ENCODE results near the gene PCMTD2.
"Not testable (repeated sequence)": the region's sequence is repeated elsewhere in the genome, so short reads cannot be mapped to it uniquely, and the experiment has no call there.

Gene PCMTD2

DNA sequence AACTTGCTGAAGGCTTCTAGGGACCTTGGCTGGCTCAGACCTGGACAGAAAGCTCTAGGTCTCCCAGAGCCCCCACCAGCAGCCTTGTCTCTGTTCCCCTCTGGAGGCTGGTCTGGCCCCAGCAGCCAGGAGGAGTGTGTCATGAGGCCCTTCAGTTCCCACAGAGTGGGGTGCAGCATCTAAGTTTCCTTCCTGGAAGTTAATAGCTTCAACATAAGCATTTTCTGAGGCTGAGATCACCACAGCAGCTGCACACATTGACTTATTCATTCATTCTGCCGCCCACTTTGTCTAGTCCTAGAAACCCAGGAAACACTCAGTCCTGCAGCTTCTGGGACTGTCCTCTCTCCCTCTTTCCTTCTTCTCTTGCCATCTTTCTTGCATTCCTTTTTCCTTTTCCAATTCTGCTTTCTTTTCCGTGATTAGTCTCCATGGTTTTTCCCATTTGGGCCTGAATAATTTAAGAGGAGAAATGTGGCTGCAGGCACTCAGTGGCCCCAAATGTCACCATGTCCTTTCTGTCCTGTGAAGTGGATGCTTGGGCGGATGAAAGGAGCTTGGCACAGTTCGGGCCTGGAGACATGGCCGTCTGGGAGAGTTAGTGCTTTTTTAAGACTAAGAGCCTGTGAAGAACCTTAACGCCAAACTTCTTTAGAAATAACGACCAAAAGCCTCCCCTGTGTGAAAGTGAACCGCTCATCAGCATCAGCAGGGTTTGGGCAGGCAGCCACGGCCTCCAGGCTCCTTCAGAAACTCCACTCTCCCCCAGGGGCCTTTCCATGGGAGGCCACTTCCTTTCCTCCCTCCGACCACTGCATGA is 31.0 kb upstream of the PCMTD2 start:
- DNase-seq (ENCODE audit: low read depth in 2 of 2) = peak in 1 of 2 donors; percentile 16

DNA sequence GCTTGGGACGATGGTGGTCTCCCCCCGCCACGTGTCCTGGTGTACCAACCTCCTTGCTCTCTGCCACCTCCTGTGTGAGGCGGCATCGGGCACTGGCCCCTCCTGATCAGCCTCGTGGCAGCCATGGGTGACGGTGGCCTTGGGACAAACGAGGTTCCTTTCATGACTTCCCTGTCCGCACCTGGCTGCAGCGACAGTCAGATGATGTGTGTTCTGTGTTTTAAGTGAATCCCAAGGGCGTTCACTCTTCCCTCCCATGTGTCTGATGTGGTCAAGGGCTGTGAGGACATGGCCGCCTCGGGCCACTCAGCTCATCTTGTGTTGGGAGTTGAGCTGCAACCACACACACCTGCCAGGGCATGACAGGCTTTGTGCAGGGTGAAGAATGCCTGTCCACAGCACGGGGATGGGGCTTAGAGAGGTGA is 30.4 kb upstream of the PCMTD2 start:
- no peak for DNase-seq (ENCODE audit: low read depth in 2 of 2)

DNA sequence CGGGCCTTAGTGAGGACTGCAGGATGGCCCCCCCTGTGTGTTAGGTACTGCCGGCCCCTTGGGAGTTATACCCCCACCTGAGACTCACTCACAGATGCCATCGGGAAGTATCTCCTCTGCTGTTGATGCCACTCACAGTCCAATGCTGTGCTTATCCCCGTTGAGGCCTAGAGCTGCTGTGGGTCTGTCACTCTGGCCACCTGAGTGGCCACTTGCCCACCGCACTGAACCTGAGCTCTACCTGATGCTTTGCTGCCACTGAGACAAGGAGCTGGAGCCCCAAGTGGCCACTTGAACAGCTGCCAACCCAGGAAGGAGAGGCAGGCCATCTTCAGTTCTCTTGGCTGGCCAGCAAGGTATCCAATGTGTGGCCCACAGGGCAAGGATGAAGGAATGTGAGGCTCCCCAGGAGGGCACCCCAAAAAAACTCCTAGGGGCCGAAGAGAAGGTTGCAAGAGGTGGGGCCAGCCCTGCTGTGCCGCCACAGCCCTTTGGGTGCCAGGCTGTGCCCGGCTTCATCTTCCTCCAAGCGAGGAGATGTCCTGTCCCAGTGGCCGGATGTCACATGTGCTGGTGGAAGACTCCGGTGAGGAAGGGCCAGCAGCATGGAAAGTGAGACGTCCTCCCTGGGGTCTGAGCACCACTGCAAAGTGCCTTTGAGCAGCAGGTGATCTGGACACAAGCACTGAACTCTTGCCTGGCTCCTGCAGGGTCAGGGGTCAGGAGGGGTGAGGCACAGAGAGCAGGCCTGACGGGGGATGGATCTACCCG is 29.5 kb upstream of the PCMTD2 start:
- no peak for DNase-seq (ENCODE audit: low read depth in 2 of 2)

DNA sequence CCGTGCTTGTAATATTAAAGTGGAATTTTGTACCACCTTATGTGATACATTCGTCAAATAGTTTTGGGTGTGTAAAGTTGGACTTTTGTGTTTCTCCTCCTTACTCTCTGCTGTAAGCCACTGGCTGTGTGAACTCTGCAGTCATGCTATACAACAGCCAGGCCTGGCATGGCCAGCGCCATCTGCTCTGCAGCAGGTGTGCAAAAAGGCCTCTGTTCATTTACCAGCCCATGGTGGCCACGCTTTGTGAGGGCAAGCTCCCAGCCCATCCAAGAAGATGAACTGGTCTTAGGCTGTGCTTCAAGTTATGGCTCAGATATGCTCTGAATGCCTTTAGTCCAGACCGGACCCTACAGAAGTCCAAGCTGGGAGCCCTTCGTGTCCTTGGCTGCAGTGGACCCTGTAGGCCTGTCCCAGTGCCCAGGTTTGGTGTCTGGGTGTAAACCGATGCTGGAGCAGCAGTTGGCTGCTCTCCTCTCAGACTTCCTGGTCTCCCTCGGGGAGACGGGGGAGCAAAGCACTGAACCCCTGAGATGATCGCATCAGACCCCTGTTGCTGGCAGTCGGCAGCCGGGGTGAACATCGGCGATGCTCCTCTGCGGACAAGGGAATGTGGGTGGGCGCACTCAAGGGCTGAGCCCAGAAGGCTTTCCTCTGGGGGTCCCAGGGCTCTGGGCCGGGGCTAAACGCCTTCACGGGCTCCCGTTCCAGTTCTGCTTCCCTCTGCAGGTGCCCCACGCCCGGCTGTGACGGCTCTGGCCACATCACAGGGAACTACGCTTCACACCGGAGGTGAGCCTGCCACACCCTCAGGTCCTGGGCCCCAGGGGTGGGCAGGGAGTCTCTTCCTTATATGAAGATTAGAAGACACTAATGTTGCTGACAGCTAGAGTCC is 28.6 kb upstream of the PCMTD2 start:
- DNase-seq (ENCODE audit: low read depth in 2 of 2) = no peak

DNA sequence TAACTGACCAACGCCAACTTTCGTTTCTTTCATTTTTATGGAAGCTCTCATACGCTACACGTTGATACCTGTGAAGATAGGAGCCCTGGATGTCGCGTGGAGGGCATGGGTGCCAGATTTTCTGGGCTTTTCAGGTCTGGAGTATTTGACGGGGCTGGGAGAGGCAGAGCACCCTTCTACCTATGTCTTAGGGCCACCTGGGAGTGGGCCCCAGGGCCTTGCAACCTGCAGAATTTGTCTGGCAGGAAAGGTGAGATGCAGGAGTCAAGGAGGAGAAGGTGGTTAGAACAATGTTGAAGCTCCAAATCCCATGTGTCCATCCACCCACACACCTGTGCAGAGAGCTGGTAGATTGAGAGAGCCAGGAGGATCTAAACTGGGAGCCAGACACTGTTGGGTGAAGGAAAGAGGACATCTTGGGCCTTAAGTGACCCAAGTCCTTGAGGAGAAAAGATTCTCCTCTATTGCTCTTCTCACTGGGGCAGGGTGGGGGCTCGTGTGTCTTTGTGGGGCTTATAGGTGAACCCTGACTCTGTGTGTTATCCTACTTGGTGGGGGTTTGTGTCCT is 27.4 kb upstream of the PCMTD2 start:
- no peak for DNase-seq (ENCODE audit: low read depth in 2 of 2)

DNA sequence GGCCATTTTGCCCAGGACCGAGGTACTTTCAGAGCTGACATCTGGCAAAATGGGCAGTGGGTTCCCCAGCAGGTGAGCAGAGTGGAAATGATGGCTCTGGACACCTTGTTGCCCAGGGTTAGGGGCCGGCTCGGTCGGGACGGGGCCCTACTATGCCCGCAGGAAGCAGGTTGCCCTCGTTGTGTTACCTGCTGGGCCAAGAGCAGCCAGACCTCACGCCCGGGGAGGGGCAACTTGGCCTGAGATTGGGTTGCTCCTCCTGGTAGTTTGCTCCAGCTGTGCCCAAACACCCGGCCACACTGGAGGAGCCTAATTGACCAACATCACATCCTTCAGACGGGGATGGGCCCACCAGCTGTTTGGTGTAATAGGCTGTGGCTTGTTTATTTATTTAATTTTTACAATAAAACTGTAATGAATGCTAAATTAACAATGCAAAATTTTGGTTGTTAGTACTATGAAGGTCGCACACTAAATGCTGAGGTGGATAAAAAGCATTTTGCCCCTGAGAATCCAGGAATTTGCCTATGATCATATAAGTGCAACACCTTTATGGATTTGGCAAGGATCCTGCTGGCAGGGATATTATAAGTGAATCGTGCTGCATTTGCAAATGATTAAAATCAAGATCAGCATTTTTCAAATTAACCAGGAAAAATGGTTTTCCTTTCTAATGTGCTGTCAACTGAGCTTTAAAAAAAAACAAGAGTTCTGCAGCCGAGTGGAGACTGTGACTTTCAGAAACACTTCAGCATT is 26.6 kb upstream of the PCMTD2 start:
- no peak for DNase-seq (ENCODE audit: low read depth in 2 of 2)

DNA sequence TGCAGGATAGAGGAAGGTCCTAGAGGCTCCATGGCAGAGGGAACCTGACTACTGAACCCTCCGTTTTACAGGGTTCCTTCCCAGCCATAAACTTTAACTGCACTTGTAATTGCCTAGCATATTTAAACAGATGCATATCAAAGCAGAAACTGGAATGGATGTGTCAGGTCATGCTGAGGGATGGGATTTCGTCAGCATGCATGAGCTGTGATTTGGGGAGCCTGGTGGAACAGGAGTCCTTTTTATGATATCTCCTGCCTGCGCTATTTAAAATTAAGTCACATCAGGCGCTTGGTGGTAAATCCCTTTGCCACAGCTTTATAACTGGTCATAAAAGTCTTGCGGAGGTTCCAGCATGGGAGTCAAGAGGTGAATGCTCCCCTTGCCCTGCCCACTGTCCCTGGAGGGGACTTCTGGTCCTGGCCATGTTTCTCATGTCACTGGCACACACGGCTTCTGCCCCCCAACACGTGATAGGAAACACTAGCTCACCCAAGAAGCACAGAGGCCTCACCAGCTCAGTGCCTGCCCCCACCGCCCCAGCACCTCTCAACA is 26.0 kb upstream of the PCMTD2 start:
- DNase-seq (ENCODE audit: low read depth in 2 of 2) = no peak

DNA sequence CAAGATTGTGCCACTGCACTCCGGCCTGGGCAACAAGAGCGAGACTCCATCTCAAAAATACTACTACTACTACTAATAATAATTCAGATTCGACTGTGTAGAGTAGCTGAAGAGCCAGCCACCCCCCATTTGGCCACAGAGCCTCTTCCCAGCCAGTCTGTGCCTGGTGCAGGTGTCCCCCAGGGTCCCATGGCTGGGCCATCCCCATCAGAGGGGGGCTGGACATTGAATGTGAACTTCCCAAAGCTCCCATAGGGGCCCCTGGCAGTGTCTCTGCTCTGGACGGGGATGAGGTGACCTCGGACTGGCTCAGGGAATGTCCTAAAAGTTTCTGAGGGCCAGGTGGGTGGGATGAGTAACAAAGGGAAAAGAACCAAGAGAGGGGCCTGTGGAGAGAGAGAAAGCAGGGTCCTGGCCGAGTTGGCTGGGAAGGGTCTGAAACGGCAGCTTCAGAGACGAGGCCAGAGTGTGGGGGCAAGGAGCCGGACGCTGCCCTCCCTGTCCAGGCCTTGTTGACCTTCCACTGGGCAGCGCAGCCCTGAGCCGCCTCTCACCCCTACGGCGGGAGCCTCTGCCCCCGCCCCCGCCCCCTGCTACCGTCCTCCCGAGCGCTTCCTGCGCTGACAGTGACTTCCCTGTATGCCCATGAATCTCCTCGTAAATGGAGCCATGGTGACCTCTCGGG is 24.9 kb upstream of the PCMTD2 start:
- no peak for DNase-seq (ENCODE audit: low read depth in 2 of 2)

DNA sequence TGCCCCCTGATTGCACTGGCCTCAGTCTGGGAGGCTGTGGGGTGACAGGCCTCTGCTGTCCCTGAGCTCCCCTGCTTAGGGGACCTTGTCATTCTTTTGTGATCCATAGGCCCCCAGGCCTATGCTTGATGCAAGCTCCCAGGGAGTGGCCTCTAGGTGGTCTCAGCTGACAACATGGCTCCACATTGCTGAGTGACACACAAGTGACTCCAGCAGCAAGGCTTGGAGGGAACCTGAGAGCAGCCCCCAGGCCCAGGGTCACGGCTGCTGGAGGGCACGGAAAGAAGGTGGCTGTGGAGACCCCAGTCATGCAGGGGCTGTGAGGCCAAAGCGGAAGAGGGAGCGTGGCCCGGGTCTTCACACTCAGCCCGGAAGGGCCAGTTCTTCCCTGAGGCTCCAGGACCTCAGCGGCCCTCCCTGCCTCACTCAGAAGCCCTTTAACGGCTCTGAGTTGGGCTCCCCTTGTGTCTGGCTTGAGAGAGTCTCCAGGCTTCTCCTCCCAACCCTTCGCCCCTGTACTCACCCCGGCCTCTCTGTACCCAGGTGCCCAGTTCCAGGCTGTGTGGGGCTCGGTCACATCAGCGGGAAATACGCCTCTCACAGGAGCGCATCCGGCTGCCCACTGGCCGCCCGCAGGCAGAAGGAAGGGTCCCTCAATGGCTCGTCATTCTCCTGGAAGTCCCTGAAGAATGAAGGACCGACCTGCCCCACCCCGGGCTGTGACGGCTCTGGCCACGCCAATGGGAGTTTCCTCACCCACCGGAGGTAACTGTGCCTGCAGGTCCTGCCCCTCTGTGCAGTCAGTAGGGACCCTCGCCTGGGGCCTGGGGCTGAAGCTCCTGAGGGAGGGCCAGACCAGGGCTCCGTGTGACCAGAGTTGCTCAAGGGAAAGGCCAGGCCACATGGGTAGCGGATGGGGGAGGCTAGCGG is 23.7 kb upstream of the PCMTD2 start:
- DNase-seq (ENCODE audit: low read depth in 2 of 2) = no peak

DNA sequence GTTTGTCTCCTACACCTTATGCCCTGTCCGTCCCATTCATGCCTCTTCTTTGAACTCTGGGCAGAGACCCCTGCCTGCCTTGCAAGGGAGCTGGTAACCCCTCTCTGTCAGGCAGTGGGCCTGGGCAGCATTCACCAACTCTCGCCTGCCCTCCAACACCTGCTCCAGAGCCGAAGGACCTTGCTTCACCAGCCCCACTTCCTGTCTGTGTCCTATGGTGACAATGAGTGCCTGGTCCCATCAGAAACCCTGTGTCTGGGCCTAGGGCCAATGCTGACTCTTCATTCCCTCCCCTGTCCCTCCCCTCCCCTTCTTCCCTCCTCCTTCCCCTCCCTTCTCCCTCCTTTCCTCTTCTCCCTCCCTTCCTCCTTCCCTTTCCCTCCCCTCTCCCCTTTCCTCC is 22.8 kb upstream of the PCMTD2 start:
- DNase-seq (ENCODE audit: low read depth in 2 of 2) = no peak

DNA sequence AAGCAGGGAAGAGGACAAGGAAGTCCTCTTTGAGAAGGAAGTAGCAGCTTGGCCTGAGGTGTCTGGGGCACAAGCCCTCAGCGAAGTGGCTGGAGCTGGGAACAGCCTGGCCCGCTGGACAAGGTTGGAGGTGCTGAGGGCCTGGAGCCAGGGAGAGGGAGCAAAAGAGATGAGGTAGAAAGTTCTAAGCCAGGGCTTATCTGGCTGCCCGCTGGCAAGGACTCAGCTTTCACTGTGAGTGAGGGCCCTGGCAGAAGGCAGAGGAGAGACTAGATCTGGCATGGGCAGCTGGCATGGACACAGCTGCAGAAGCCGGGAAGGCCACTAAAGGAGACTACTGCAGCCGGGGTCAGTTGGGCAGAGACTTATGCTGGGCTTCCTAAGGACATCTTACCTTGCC is 21.8 kb upstream of the PCMTD2 start:
- DNase-seq (ENCODE audit: low read depth in 2 of 2) = no peak

DNA sequence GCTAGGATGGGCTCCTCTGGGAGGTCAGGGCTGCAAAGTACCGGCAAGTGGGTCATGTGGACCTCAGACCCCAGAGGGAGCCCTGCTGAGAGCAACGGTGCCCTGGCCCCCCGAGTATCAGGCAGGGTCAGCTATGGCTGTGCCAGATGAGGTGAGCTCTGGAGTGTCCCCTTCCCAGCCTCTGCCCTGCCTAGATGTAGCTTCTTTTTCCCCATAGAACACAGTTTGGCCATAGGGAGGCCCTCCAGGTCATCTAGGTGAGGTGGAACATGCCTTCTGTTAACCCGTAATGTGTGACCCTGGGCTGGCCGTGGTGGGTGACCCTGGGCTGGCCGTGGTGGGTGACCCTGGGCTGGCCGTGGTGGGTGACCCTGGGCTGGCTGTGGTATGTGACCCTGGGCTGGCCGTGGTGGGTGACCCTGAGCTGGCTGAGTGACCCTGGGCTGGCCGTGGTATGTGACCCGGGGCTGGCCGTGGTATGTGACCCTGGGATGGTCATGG is 21.2 kb upstream of the PCMTD2 start:
- no peak for DNase-seq (ENCODE audit: low read depth in 2 of 2)

DNA sequence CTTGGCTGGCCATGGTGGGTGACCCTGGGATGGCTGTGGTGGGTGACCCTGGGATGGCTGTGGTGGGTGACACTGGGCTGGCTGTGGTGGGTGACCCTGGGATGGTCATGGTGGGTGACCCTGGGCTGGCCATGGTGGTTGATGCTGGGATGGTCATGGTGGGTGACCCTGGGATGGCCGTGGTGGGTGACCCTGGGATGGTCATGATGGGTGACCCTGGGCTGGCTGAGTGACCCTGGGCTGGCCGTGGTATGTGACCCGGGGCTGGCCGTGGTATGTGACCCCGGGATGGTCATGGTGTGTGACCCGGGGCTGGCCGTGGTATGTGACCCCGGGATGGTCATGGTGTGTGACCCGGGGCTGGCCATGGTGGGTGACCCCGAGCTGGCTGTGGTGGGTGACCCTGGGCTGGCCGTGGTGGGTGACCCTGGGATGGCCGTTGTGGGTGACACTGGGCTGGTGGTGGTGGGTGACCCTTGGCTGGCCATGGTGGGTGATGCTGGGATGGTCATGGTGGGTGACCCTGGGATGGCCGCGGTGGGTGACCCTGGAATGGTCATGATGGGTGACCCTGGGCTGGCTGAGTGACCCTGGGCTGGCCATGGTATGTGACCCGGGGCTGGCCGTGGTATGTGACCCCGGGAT is 20.5 kb upstream of the PCMTD2 start:
- not testable (repeated sequence) for DNase-seq (ENCODE audit: low read depth in 2 of 2)

DNA sequence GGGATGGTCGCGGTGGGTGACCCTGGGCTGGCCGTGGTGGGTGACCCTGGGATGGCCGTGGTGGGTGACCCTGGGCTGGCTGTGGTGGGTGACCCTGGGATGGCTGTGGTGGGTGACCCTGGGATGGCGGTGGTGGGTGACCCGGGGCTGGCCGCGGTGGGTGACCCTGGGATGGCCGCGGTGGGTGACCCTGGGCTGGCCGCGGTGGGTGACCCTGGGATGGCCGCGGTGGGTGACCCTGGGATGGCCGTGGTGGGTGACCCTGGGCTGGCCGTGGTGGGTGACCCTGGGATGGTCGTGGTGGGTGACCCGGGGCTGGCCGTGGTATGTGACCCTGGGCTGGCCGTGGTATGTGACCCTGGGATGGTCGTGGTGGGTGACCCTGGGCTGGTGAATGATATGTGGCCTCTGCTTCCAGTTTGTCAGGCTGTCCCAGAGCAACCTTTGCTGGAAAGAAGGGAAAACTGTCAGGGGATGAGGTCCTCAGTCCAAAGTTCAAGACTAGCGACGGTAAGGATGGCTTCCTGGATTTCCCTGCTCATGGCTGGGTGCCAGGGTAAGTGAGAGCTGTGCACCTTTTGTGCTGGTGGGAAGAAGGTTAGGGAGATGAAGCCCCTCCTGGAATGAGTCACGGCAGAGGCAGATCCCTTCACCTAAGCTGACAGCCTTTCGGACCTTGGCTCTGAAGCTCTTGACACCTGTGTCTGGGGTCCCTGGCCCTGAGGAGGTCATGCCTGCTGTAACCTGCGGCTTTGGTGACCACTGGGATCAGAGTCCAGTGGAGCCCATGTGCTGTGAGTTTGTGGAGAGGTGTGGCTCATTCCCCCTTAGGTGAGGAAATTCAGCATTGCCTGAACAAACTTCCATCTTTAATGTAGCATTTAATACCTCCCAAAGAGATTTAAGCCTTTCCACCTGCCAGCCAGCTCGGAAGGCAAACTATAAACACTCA is 19.1 kb upstream of the PCMTD2 start:
- no peak for DNase-seq (ENCODE audit: low read depth in 2 of 2)

DNA sequence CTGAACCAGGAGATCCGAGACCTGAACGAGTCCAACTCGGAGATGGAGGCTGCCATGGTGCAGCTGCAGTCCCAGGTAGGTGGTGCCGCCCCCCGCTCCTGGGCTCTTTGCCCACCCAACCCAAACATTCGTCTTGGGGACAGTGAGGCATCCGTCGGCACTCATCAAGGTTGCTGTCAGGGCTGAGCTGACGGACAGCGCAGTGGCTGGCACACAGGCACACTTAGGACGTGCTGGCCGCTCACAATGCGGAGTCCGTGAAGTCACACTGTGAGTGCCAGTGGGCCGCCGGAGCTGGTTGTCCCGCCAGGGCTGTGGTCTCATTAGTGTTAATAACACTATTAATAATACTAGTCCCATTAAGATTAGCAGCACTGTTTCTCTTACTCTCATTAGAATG is 18.2 kb upstream of the PCMTD2 start:
- no peak for DNase-seq (ENCODE audit: low read depth in 2 of 2)

DNA sequence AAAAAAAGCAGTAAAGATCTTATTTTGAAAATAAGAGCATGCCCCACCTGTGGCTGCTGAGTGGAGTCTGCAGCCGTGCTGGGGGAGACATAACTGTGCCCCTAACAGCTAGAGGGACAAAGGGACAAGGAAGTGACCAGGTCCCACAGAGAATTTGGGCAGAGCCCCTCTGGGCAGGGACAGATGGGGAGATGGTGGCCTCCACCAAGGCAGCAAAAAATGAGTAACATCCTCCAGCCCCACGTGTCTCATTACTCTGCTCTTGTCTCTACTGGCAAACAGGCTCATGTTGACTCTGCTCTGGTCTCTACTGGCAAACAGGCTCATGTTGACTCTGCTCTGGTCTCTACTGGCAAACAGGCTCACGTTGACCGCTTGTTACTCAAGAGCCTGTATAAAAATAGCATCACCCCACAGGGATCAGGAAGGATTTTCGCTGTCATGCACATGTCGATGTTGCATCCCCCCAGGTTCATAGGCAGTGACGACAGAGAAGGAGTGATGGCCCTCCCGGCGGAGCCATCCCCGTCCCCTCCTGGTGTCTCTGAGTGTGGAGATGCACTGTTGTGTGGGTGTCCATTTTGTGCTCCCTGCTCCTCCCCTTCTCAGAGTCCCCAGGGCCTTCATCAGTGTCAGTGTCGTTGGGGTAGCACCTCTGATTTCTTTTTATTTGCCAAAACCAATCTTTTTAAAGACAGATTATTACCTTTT is 17.3 kb upstream of the PCMTD2 start:
- no peak for DNase-seq (ENCODE audit: low read depth in 2 of 2)

Data from stimulated activated CD8-positive, alpha-beta memory T cell treated with anti-CD3 and anti-CD28 coated beads, Interleukin-15, amount 100 ng/mL, for 48 hours (primary cell).